Lower leg skin (tissue), 4 donors: ENCODE measurements around the gene SLC25A31. TPM values are rescaled to one million over a fixed set of nuclear protein-coding genes. Genes with fewer than 3 reads are reported as not detected.

Experiments used
- DNase-seq, 2 donors: peaks; one replicate each; pipeline ENCODE4 v3.0.0-alpha.2; 2019; ENCODE audit warnings: low spot score in 2 of 2
- H3K4me3 ChIP-seq: fragments of 200-600 bp; sonication (generic); 2 replicates; pipeline ENCODE4 v1.5.1; 2017; ENCODE audit warnings: mild to moderate bottlenecking, low read depth; ENCODE audit not compliant: poor library complexity, severe bottlenecking
- POLR2A ChIP-seq, 2 donors: fragments of 450-650 bp; IDR thresholded peaks; one replicate each; pipeline ENCODE4 v1.6.1; 2016 to 2017; ENCODE audit warnings: antibody characterized with exemption in 2 of 2, mild to moderate bottlenecking in 1 of 2, moderate library complexity in 1 of 2
- WGBS, 2 donors: methylation state at CpG; one replicate each; pipeline ENCODE4 v1.1.5; 2018; 5-methylcytosine and 5-hydroxymethylcytosine counted together
- intact Hi-C: fragments of 100-400 bp; cut with DNase I; formaldehyde crosslinking; loops from one replicate; pipeline ENCODE4 v1.15.0; 2023; ENCODE audit warnings: low total_unique reads
- total RNA-seq, 4 donors: library from RNA; depleted of rRNA; stranded (reverse); fragments of >200 nt; gene quantifications; one replicate each; pipeline ENCODE4 v1.1.0, GENCODE V29; 2016
- TF ChIP-seq, protein P1 (sequence below), 3 donors: fragments of 450-650 bp; IDR thresholded peaks; one replicate each; pipeline ENCODE4 v1.5.1; 2016; ENCODE audit warnings: antibody characterized with exemption in 3 of 3, mild to moderate bottlenecking in 3 of 3, moderate library complexity in 2 of 3

The SLC25A31 gene
- total RNA-seq, 4 donors from 2014 or later: not detected

DNA sequence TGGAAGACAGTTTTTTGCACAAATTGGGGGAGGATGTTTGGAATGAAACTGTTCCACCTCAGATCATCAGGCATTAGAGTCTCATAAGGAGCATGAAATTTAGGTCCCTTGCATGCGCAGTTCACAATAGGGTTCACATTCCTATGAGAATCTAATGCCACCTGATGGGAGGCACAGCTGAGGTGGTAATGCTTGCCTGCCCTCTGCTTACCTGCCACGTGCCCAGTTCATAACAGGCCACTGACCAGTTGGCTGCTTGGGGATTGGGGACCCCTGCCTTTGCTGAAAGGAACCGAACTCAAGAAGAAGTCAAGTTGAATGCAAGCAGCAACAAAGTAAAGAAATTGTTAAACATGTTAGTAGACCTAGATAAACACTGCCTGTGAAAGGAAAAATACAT lies 47.3 kb downstream of the SLC25A31 start:
- no peak overlapping the region for H3K4me3 ChIP-seq
- no peak for DNase-seq
- TF ChIP-seq, protein P1, sequence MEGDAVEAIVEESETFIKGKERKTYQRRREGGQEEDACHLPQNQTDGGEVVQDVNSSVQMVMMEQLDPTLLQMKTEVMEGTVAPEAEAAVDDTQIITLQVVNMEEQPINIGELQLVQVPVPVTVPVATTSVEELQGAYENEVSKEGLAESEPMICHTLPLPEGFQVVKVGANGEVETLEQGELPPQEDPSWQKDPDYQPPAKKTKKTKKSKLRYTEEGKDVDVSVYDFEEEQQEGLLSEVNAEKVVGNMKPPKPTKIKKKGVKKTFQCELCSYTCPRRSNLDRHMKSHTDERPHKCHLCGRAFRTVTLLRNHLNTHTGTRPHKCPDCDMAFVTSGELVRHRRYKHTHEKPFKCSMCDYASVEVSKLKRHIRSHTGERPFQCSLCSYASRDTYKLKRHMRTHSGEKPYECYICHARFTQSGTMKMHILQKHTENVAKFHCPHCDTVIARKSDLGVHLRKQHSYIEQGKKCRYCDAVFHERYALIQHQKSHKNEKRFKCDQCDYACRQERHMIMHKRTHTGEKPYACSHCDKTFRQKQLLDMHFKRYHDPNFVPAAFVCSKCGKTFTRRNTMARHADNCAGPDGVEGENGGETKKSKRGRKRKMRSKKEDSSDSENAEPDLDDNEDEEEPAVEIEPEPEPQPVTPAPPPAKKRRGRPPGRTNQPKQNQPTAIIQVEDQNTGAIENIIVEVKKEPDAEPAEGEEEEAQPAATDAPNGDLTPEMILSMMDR (IDR thresholded peaks at IDR 0.05): no peak
- TF ChIP-seq POLR2A (IDR thresholded peaks at IDR 0.05): no peak
- intact Hi-C loops: no loop called here
- WGBS, 2 donors: 84 to 87% methylated on average over 3 of the region's 3 CpGs

DNA sequence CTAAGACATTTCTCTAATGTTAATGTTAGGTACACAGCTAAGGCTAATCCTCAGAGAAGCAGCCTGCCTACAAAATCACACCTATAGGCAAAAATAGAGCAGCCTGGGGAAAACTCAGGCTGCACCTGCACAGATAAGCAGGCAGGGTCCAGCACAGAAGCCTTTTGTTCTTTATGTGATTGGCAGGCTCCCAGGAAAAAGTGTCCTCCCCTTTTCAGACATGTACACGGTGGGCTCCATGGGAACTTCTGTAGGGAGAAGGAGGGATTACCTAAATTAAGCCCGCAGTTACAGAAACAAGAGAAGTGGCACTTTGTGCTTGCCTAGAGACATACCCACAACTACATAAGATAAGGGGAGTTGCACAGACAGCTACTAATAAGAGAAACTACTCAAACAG lies 47.9 kb downstream of the SLC25A31 start:
- no peak overlapping the region for H3K4me3 ChIP-seq
- DNase-seq: no peak
- TF ChIP-seq, protein P1 (IDR thresholded peaks at IDR 0.05): no peak
- TF ChIP-seq POLR2A (IDR thresholded peaks at IDR 0.05): no peak
- WGBS, 2 donors: 48 to 55% methylated on average over 2 of the region's 2 CpGs
- intact Hi-C loops: no loop called here

DNA sequence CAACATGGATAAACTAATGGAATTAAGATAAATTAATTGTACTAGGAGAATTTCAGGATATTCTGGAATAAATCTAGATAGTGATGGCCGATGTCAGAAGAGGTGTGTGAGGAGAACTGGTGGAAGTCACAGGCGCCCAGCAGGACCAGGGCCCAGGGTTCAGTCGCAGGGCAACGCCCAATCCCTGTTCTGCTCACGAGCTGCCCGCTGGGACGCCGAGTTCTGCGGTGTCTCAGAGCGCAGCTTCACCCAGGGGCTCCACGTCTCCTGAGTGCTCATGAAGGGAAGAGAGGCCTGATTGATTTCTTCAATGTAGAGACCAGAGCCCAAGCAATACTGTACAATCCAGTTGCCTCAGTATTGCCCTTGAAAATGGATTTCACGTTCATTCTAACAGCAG lies 50.4 kb downstream of the SLC25A31 start:
- no peak for DNase-seq
- intact Hi-C loops: no loop called here
- TF ChIP-seq POLR2A (IDR thresholded peaks at IDR 0.05): no peak
- TF ChIP-seq, protein P1 (IDR thresholded peaks at IDR 0.05): no peak
- WGBS, 2 donors: 95 to 96% methylated on average over 12 of the region's 12 CpGs
- H3K4me3 ChIP-seq: no peak overlapping the region

DNA sequence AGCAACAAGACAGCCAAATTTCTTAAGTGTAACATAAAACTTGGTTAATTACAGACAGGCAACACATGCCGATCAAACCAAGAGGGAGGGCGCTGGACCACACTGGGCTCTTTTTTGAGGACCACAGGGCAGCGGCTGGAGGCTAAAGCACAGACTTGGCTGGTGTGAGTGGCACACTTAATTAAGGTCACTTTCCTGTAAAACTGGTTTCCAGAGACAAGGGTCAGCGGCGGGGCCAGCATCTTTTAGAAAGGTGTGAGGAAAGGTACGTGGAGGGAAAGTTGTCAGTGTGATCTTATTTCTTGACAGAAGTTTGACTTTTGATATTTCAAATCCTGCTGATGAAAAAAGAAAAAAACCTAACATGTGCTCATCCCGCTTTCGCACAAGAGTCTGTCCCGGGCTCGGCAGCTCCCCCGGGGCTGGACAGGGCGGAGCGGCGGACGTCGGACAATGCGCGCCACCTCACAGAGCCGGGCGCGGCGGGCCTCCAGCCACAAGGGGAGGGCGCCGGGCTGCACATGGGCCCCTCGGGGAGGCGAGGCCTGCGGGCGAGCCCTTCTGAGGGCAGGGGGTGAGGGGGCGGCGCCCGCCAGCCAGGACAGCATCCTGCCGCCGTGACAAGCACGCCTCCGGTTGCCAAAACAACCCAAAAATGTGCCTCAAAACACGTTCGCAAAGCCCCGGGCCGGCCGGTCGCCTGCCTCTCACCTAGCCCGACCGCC lies 51.3 kb downstream of the SLC25A31 start:
- peak; percentile 27 to 89 for DNase-seq
- H3K4me3 ChIP-seq: peak overlapping the region; percentile 66
- intact Hi-C loops: no loop called here
- WGBS, 2 donors: 16 to 31% methylated on average over 16 to 32 of the region's 43 CpGs
- TF ChIP-seq, protein P1 (IDR thresholded peaks at IDR 0.05): no peak
- TF ChIP-seq POLR2A (IDR thresholded peaks at IDR 0.05): no peak

DNA sequence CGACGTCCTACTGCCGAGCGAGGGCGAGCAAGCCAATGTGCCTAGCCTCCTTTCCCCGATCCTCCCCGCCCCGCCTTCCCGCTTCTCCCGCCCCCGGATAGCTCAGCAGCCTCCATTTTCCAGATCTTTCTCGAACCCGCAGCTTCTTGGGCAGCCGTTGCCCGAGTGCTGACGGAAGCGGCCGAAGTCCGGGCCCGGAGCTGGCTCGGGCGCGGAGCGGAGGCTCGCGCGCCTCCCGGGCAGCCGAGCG lies 51.8 kb downstream of the SLC25A31 start:
- intact Hi-C loops: no loop called here
- WGBS, 2 donors: 0 to 1% methylated on average over 19 to 23 of the region's 30 CpGs
- TF ChIP-seq, protein P1 (IDR thresholded peaks at IDR 0.05): no peak
- no peak for TF ChIP-seq POLR2A (IDR thresholded peaks at IDR 0.05)
- DNase-seq: peak; percentile 60 to 94
- H3K4me3 ChIP-seq: peak overlapping the region; percentile 66
